ENCODE measurements around the gene P2RX7. TPM values are rescaled to one million over a fixed set of nuclear protein-coding genes. Genes with fewer than 3 reads are reported as not detected.
A peak's percentile ranks its signal among the peaks of the same experiment; 100 is the strongest.

Gene P2RX7
- total RNA-seq, 1 donor from 2014 or later: 0.07 TPM

- Mint-ChIP-seq H3K4me3 (ENCODE audit: unreplicated experiment) (no peak overlapping the region), H3K9me3 (ENCODE audit: unreplicated experiment) (peaks cover 2% of the 10 kb centered on the region), H3K27ac (ENCODE audit: unreplicated experiment) (no peak overlapping the region), H3K4me1 (ENCODE audit: low read depth, unreplicated experiment) (peaks cover 29% of the 10 kb centered on the region), H3K27me3 (ENCODE audit: low read depth, unreplicated experiment) (peaks cover 2% of the 10 kb centered on the region), H3K36me3 (ENCODE audit: low read depth, unreplicated experiment) (no peaks in the 10 kb centered on the region)
- no peak overlapping the region for H2AFZ ChIP-seq (ENCODE audit: low read depth, low read length)
- H3K4me3 ChIP-seq (ENCODE audit: insufficient read depth, low read depth, low read length): no peak overlapping the region
- H3K27me3 ChIP-seq (ENCODE audit: insufficient read depth, low read length): no peaks in the 10 kb centered on the region
- FAIRE-seq: no peak
- no peak overlapping the region for H3K4me2 ChIP-seq (ENCODE audit: low read length)
- H4K20me1 ChIP-seq (ENCODE audit: insufficient read depth, low read length): no peaks in the 10 kb centered on the region
- no peaks in the 10 kb centered on the region for H3K9me3 ChIP-seq (ENCODE audit: insufficient read depth, low read depth, low read length)
- DNase-seq (ENCODE audit: low read depth): no peak
- no peak overlapping the region for H3K9ac ChIP-seq (ENCODE audit: low read length)
- no peaks in the 10 kb centered on the region for H3K36me3 ChIP-seq (ENCODE audit: insufficient read depth, low read length)
- no peak overlapping the region for H3K27ac ChIP-seq (ENCODE audit: low read depth, low read length)
- TF ChIP-seq EZH2 (IDR thresholded peaks at IDR 0.05; ENCODE audit: insufficient read depth, low read length) (no peak), CTCF (IDR thresholded peaks at IDR 0.05; ENCODE audit: insufficient read depth, low read depth, low read length) (no peak)
- H3K79me2 ChIP-seq (ENCODE audit: insufficient read depth, low read length): no peaks in the 10 kb centered on the region
- peaks cover 16% of the 10 kb centered on the region for H3K4me1 ChIP-seq (ENCODE audit: insufficient read depth, low read length)
These were observed 55.6 kb downstream of the P2RX7 start for GRCh38 chr12:121188227-121188626.

GRCh38 chr12:121189131-121189530 is 56.5 kb downstream of the P2RX7 start:
- FAIRE-seq: no peak
- H3K27ac Mint-ChIP-seq (ENCODE audit: unreplicated experiment): peak overlapping the region; percentile 77

More at GRCh38 chr12:121189131-121189530, 56.5 kb downstream of the P2RX7 start:
- Mint-ChIP-seq H3K27me3 (ENCODE audit: low read depth, unreplicated experiment) (peaks cover 2% of the 10 kb centered on the region), H3K9me3 (ENCODE audit: unreplicated experiment) (peaks cover 2% of the 10 kb centered on the region), H3K36me3 (ENCODE audit: low read depth, unreplicated experiment) (no peaks in the 10 kb centered on the region), H3K4me1 (ENCODE audit: low read depth, unreplicated experiment) (peaks cover 29% of the 10 kb centered on the region), H3K4me3 (ENCODE audit: unreplicated experiment) (no peak overlapping the region)
- no peak for DNase-seq (ENCODE audit: low read depth)
- Histone ChIP-seq H3K9me3 (ENCODE audit: insufficient read depth, low read depth, low read length) (no peaks in the 10 kb centered on the region), H3K4me3 (ENCODE audit: insufficient read depth, low read depth, low read length) (no peak overlapping the region), H3K4me2 (ENCODE audit: low read length) (peak overlapping the region; percentile 38), H3K27me3 (ENCODE audit: insufficient read depth, low read length) (no peaks in the 10 kb centered on the region), H3K27ac (ENCODE audit: low read depth, low read length) (peak overlapping the region; percentile 27), H3K79me2 (ENCODE audit: insufficient read depth, low read length) (no peaks in the 10 kb centered on the region), H2AFZ (ENCODE audit: low read depth, low read length) (no peak overlapping the region), H3K36me3 (ENCODE audit: insufficient read depth, low read length) (no peaks in the 10 kb centered on the region), H4K20me1 (ENCODE audit: insufficient read depth, low read length) (no peaks in the 10 kb centered on the region), H3K4me1 (ENCODE audit: insufficient read depth, low read length) (peaks cover 16% of the 10 kb centered on the region), H3K9ac (ENCODE audit: low read length) (peak overlapping the region; percentile 36)
- TF ChIP-seq CTCF (IDR thresholded peaks at IDR 0.05; ENCODE audit: insufficient read depth, low read depth, low read length) (no peak), EZH2 (IDR thresholded peaks at IDR 0.05; ENCODE audit: insufficient read depth, low read length) (no peak)
